ENCODE data around the gene ETFA.

The ETFA gene

GRCh38 chr15:76340198-76340802, 29.0 kb upstream of the ETFA start:
- DNase-seq (ENCODE audit: low spot score): peak; percentile 61
- in situ Hi-C loops (cut with MboI; ENCODE audit: low sequenced_read_pairs, unreplicated experiment): no loop called here
- TF ChIP-seq CTCF (IDR thresholded peaks at IDR 0.05; ENCODE audit: borderline replicate concordance, control extremely low read depth, extremely low read depth, insufficient read depth, missing control alignments): no peak

- DNase-seq (ENCODE audit: low spot score): peak; percentile 61
- in situ Hi-C loops (cut with MboI; ENCODE audit: low sequenced_read_pairs, unreplicated experiment): no loop called here
- TF ChIP-seq CTCF (IDR thresholded peaks at IDR 0.05; ENCODE audit: borderline replicate concordance, control extremely low read depth, extremely low read depth, insufficient read depth, missing control alignments): no peak
These were observed 28.3 kb upstream of the ETFA start for GRCh38 chr15:76339305-76340197.

GRCh38 chr15:76338486-76339304, 27.4 kb upstream of the ETFA start:
- peak; percentile 30 for DNase-seq (ENCODE audit: low spot score)
- in situ Hi-C loops (cut with MboI; ENCODE audit: low sequenced_read_pairs, unreplicated experiment): no loop called here
- TF ChIP-seq CTCF (IDR thresholded peaks at IDR 0.05; ENCODE audit: borderline replicate concordance, control extremely low read depth, extremely low read depth, insufficient read depth, missing control alignments): no peak

GRCh38 chr15:76337696-76338485, 26.6 kb upstream of the ETFA start:
- DNase-seq (ENCODE audit: low spot score): peak; percentile 30
- no peak for TF ChIP-seq CTCF (IDR thresholded peaks at IDR 0.05; ENCODE audit: borderline replicate concordance, control extremely low read depth, extremely low read depth, insufficient read depth, missing control alignments)
- in situ Hi-C loops (cut with MboI; ENCODE audit: low sequenced_read_pairs, unreplicated experiment): no loop called here

- peak; percentile 48 for DNase-seq (ENCODE audit: low spot score)
- in situ Hi-C loops (cut with MboI; ENCODE audit: low sequenced_read_pairs, unreplicated experiment): no loop called here
- no peak for TF ChIP-seq CTCF (IDR thresholded peaks at IDR 0.05; ENCODE audit: borderline replicate concordance, control extremely low read depth, extremely low read depth, insufficient read depth, missing control alignments)
These were observed 25.9 kb upstream of the ETFA start for GRCh38 chr15:76337059-76337695.

Data from GM13976 (cell line).